ENCODE results near the gene GPR12. TPM values are rescaled to one million over a fixed set of nuclear protein-coding genes. Genes with fewer than 3 reads are reported as not detected.

The GPR12 gene
- 44.1 TPM for total RNA-seq

GRCh38 chr13:26759907-26760831, at the start of gene GPR12:
TSS of gene GPR12 (minus strand) at chr13:26760786. CDS start at chr13:26759827, 959 bp downstream.

Other genes starting within 250 kb of the GPR12 start
- gene WASF3, start 203.1 kb downstream of the GPR12 start, total RNA-seq, result 21.3 TPM

Measured in parietal lobe (tissue), 1 donor.